Fibroblast of mammary gland (primary cell): ENCODE results near the gene SLC66A3.

ENCODE experiments used
- DNase-seq: peaks from one replicate; pipeline ENCODE4 v3.0.0-alpha.2; 2010; ENCODE audit warnings: low read depth
- H3K4me3 ChIP-seq: 2 replicates; pipeline ENCODE4 v1.5.1; 2011; ENCODE audit warnings: low read depth, mild to moderate bottlenecking, low read length, moderate library complexity; ENCODE audit not compliant: control insufficient read depth
- CTCF ChIP-seq: conservative IDR thresholded peaks from 2 replicates; pipeline ENCODE4 v1.5.1; 2011; ENCODE audit warnings: low read depth, low read length, inconsistent platforms; ENCODE audit not compliant: control insufficient read depth, insufficient read depth

Gene SLC66A3

GRCh38 chr2:11174222-11174621 lies 19.0 kb downstream of the SLC66A3 start:
- H3K4me3 ChIP-seq: no peak overlapping the region
- DNase-seq: no peak
- no peak for TF ChIP-seq CTCF

GRCh38 chr2:11175293-11175795 lies 20.1 kb downstream of the SLC66A3 start:
- peak; percentile 45 for DNase-seq

GRCh38 chr2:11177871-11178690 lies 22.8 kb downstream of the SLC66A3 start:
- H3K4me3 ChIP-seq: no peak overlapping the region
- no peak for TF ChIP-seq CTCF
- peak; percentile 34 for DNase-seq

More at GRCh38 chr2:11175293-11175795, 20.1 kb downstream of the SLC66A3 start:
- TF ChIP-seq CTCF: no peak
- no peak overlapping the region for H3K4me3 ChIP-seq

- DNase-seq: no peak
- H3K4me3 ChIP-seq: no peak overlapping the region
- no peak for TF ChIP-seq CTCF
Observed at GRCh38 chr2:11179196-11179595, 23.9 kb downstream of the SLC66A3 start.

GRCh38 chr2:11179899-11180298 lies 24.6 kb downstream of the SLC66A3 start:
- no peak for TF ChIP-seq CTCF
- no peak for DNase-seq
- H3K4me3 ChIP-seq: no peak overlapping the region

GRCh38 chr2:11180653-11181052 lies 25.4 kb downstream of the SLC66A3 start:
- no peak overlapping the region for H3K4me3 ChIP-seq
- TF ChIP-seq CTCF: no peak
- DNase-seq: no peak
